IPS-20b (cell line): Measurements from ENCODE around the gene CFAP65.

Experiments
- H3K27ac ChIP-seq: one replicate; pipeline ENCODE4 v1.5.1; 2013; ENCODE audit warnings: low read length
- H3K27me3 ChIP-seq: 2 replicates; pipeline ENCODE4 v1.6.1; 2013; ENCODE audit warnings: mild to moderate bottlenecking, low read length, inconsistent platforms; ENCODE audit not compliant: insufficient read depth
- H3K36me3 ChIP-seq: 2 replicates; pipeline ENCODE4 v1.6.1; 2013; ENCODE audit warnings: low read depth, mild to moderate bottlenecking, inconsistent platforms, low read length, moderate library complexity; ENCODE audit not compliant: insufficient read depth
- H3K4me1 ChIP-seq: 2 replicates; pipeline ENCODE4 v1.6.1; 2013; ENCODE audit warnings: mild to moderate bottlenecking, control low read depth, inconsistent platforms, low read length, moderate library complexity; ENCODE audit not compliant: insufficient read depth
- H3K4me3 ChIP-seq: 2 replicates; pipeline ENCODE4 v1.5.1; 2013; ENCODE audit warnings: mild to moderate bottlenecking, low read length, inconsistent platforms
- H3K9ac ChIP-seq: 2 replicates; pipeline ENCODE4 v1.6.1; 2013; ENCODE audit warnings: low read depth, mild to moderate bottlenecking, inconsistent platforms, low read length, moderate library complexity
- H3K9me3 ChIP-seq: 2 replicates; pipeline ENCODE4 v1.6.1; 2013; ENCODE audit warnings: mild to moderate bottlenecking, low read depth, low read length, inconsistent platforms; ENCODE audit not compliant: insufficient read depth

The CFAP65 gene

DNA sequence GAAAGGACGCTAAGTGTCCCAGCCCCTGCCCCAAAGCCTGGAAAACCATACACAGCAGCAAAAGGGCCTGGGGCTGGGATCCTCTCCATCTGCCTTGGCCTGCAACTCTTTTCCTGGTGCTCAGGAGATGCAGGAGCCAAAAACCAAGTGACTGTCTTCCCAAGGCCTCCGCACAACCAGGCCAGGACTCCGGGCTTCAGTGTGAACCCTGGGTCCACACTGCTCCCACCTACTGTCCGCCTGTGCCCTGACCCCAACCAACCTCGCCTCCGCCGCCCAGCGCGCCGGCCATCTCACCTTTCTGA, 57.4 kb downstream of the CFAP65 start:
- Histone ChIP-seq H3K4me1 (peaks cover 3% of the 10 kb centered on the region; the same call in 1 of the 2 replicates), H3K9ac (no peak overlapping the region), H3K36me3 (no peaks in the 10 kb centered on the region), H3K9me3 (peaks cover 9% of the 10 kb centered on the region; the same call in 1 of the 2 replicates), H3K27me3 (peaks cover 99% of the 10 kb centered on the region), H3K27ac (no peak overlapping the region), H3K4me3 (no peak overlapping the region)

DNA sequence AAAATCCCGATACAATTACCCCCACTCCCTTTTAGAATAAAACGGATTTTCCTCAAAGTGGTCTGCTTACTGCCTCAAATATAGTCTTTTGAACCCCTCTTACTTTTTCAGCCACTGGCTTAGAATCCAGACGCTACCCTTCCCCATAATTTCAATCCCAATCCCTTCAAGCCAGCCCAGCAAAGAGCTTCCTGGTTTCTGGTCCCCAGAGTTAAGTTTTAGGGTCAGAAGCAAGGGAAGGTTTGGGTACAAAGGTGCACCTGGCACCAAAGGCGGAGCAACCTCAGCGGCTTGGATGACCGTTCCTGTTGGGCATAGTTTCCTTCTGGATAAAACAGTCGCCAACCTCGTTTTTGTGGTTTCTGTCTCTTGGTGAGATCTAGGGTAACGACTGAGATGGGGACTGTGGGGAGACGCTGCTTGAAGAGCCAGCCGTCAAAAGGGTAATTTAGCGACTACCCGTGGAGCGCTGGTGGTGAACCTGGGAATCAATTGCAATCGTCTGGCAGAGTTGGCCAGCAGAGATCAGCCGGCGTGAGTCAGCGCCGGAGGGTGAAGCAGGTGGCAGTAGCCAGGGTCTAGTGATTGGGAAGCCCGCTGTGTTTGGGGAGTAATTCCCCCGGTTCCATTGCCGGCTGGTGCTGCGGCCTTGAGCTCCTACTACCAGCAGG, 57.9 kb downstream of the CFAP65 start:
- Histone ChIP-seq H3K27me3 (peaks cover 99% of the 10 kb centered on the region), H3K4me3 (no peak overlapping the region), H3K4me1 (peaks cover 3% of the 10 kb centered on the region; the same call in 1 of the 2 replicates), H3K27ac (no peak overlapping the region), H3K9ac (no peak overlapping the region), H3K36me3 (no peaks in the 10 kb centered on the region), H3K9me3 (peaks cover 9% of the 10 kb centered on the region; the same call in 1 of the 2 replicates)

DNA sequence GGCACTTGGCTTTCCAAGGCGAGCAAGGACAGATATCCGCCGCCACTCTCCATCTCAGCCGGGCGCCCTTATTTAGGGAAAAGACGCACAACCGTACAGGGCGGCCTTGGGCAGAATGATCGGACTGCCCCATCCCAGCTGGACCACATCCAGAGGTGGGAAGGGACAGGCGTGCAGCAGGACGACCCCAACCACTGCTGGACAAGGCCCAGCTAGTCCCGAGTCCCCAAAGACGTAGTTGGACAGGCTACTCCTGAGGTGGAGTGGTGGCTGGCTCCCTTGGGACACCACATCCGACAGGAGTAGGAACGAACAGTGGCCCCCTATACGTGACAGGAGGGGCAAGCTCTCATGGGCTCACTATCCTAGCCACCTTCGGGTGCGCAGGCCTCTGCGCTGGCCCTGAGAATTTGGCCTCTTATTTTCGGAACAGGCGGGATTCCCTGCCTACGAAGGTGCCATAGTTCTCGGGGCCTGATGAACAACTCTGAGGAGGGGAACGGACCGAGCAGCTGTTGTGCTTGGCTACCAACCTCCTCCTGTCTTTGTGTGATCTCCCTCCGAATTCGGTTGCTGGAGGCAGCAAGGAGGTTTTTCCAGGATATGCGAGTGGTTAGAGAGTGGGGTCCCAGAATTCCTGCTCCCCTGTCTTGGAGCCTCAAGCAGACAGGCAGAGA, 58.6 kb downstream of the CFAP65 start:
- Histone ChIP-seq H3K27me3 (peaks cover 99% of the 10 kb centered on the region), H3K4me1 (peaks cover 3% of the 10 kb centered on the region; the same call in 1 of the 2 replicates), H3K4me3 (no peak overlapping the region)

DNA sequence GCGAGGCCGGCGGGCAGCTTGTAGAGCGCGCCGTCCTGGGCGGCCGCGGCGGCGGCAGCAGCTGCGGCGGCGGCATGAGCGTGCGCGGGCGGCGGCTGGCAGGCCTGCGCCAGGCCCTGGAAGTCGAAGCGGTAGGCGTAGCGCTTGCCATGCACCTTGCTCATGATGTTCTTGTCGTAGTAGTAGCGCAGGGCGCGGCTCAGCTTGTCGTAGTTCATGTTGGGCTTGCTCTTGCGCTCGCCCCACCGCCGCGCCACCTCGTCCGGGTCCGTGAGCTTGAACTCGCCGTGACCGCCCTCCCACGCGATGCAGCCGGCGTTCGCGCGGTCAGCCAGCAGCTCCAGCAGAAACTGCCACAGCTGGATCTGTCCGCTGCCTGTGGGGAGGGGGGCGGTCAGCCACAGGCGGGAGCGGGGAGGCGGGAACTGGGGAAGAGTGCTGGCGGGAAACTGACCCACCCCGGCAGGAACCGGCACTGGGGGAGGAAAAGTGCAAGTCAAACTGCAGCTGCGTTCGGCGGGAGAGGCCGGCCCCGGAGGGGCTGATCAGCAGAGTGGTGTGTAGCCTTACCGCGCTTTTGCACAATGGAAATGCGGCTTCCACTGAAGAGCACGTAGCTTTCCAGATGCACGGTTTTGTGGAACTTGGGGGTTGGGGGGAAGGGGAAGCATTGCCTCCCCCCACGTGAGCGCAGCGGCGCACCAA, 59.3 kb downstream of the CFAP65 start:
- Histone ChIP-seq H3K9me3 (peaks cover 9% of the 10 kb centered on the region; the same call in 1 of the 2 replicates), H3K9ac (no peak overlapping the region), H3K27ac (no peak overlapping the region), H3K27me3 (peaks cover 99% of the 10 kb centered on the region), H3K4me1 (peaks cover 3% of the 10 kb centered on the region; the same call in 1 of the 2 replicates), H3K36me3 (no peaks in the 10 kb centered on the region), H3K4me3 (no peak overlapping the region)

More for the DNA sequence above, 58.6 kb downstream of the CFAP65 start:
- Histone ChIP-seq H3K9me3 (peaks cover 9% of the 10 kb centered on the region; the same call in 1 of the 2 replicates), H3K9ac (no peak overlapping the region), H3K36me3 (no peaks in the 10 kb centered on the region), H3K27ac (no peak overlapping the region)

DNA sequence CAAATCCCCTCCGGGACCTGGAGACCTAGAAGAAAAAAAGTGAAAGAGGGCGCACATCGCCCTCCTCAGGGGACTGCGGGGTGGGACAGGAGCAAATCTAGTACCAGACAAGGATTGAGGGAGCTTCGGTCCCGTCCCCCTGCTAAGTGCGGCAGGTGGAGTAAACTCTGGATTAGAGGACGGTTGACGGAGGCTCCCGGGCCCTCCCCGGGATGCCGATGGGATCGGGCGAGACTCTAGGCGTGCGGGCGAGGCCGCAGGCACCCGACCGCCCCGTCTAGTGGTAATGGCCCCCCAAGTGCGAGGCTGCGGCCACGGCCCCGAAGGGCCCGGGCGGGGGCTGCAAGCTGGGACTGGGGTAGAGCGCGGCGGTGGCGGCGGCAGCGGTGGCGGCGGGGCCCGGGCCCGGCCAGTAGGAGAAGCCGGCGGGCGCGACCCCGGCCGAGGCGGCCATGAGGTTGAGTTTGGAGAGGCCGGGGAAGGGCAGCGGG, 59.9 kb downstream of the CFAP65 start:
- Histone ChIP-seq H3K4me3 (no peak overlapping the region), H3K27me3 (peaks cover 99% of the 10 kb centered on the region), H3K9ac (no peak overlapping the region), H3K4me1 (peaks cover 3% of the 10 kb centered on the region; the same call in 1 of the 2 replicates), H3K27ac (no peak overlapping the region), H3K36me3 (no peaks in the 10 kb centered on the region), H3K9me3 (peaks cover 9% of the 10 kb centered on the region; the same call in 1 of the 2 replicates)

DNA sequence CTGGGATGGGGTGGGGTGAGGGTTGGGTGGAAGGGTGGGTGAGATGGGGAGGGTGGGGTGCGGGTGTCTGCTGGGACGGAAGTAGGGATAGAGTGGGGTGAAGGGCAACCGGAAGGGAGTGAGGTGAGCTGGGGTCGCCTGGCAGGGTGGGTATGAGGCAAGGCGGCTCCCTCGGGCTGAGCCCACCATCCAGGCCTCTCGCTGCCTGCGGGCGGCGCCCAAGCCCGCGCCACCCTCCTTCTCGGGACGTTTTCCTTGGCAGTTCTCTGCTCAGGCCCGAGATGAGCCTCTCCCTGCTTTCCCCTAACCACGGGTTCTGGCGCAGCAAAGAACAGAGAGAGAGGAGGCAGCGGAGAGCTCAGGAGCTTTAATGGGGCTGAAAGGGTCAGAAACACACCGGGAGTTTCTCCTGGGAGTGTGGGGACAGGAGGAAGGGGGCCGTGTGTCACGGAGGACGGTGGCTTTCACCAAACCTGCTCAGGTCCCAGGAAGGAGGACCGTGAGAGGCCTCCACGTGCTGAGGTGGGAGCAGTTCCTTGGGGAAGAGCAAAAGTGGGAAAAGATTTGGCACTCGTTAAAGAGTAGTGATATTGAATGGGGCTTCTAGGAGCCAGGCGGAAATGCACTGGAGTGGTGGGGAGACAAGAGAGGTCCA, 60.5 kb downstream of the CFAP65 start:
- Histone ChIP-seq H3K27ac (no peak overlapping the region), H3K9me3 (peaks cover 9% of the 10 kb centered on the region; the same call in 1 of the 2 replicates), H3K9ac (no peak overlapping the region), H3K4me3 (no peak overlapping the region; the same call in 1 of the 2 replicates), H3K4me1 (peaks cover 3% of the 10 kb centered on the region; the same call in 1 of the 2 replicates), H3K27me3 (peaks cover 99% of the 10 kb centered on the region), H3K36me3 (no peaks in the 10 kb centered on the region)

DNA sequence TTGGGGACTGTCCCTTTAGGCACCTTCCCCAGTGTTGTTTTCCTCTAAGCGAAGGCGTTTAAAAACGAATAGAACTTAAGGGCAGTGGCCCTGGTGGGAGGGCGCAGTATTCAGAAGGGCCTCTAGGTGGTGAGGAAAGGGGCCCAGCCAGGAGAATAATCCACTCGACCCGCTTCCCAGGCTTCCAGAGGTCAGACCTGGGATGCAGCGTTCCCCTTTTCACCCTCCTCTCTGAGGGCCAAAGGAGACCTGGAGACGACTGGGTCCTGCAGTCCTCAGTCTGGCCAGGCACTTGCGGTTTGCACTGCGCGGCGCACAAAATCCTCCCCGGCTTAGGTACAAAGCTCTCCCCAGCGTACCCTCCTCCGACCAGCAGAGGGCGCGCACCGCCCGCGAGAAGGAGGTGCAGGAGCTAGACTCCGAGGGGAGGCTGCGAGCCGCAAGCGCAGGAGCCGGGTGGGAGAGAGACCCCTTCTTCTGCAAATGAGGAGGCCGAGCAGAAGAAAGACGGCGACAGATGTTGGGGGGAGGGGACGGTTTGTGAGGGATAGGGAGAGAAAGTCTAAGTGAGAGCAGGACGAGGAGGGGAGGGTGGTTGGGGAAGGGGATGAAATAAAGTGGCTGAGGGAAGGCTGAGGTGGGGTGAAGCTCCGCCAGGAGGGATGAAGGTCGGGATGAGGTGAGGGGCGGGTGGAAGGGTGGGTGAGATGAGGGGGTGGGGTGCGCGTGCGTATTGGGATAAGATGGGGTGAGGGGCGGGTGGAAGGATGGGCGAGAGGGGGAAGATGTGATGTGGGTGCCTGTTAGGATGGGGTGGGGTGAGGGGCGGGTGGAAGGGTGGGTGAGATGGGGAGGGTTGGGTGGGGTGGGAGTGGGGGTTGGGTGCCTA, 61.2 kb downstream of the CFAP65 start:
- Histone ChIP-seq H3K4me1 (peaks cover 3% of the 10 kb centered on the region; the same call in 1 of the 2 replicates), H3K4me3 (peak overlapping the region; percentile 43; the same call in 1 of the 2 replicates), H3K36me3 (no peaks in the 10 kb centered on the region), H3K27me3 (peaks cover 99% of the 10 kb centered on the region), H3K9ac (no peak overlapping the region), H3K27ac (no peak overlapping the region), H3K9me3 (peaks cover 9% of the 10 kb centered on the region; the same call in 1 of the 2 replicates)

DNA sequence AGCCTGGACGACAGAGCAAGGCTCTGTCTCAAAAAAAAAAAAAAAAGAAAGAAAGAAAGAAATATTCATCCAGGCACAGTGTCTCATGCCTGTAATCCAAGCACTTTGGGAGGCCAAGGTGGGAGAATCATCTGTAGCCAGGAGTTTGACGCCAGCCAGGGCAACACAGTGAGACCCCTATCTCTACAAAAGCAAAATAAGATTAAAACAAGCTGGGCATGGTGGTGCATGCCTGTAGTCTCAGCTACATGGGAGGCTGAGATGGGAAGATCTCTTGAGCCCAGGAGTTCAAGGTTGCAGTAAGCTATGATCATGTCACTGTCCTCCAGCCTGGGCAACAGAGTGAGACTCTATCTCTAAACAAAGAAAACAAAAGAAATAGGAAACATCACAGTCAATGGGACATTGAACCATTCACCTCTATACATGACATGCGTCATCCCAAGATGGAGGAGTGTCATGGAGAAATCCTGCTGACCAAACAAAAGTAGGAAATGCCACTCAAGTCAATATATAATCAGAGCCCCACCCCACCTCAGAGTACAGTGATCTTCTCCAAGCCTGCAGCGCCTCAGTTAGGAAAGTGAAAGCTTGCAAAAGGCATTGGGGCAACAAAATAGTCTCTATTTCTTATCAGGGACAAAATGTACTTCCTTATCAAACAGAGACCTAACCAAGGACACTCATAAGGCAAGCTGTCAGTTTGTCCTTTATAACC, 66.1 kb downstream of the CFAP65 start:
- H3K36me3 ChIP-seq: no peaks in the 10 kb centered on the region
- no peaks in the 10 kb centered on the region for H3K9me3 ChIP-seq
- H3K4me3 ChIP-seq: no peak overlapping the region
- H3K27ac ChIP-seq: no peak overlapping the region
- H3K9ac ChIP-seq: no peak overlapping the region
- H3K4me1 ChIP-seq: peaks cover 3% of the 10 kb centered on the region; the same call in 1 of the 2 replicates
- H3K27me3 ChIP-seq: peaks cover 90% of the 10 kb centered on the region

DNA sequence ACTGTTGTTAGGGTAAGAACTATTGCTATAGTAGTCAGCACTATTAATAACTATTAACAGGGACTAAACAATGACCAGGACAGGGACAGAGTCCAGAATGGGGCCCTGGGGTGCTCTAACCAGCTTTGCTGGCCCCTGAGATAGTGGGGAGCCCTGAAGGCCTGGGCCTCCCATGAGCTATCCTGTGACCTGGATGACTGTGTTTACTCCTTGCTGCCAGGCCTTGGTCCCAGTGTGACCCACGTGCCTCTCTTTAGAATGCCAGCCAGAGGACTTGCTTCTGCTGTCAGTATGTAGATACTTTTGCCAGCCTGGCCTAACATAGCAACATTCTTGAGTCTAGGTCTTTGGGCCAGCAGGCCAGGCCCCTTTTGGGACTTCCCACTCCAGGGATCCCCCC, 70.4 kb downstream of the CFAP65 start:
- no peak overlapping the region for H3K27ac ChIP-seq
- no peaks in the 10 kb centered on the region for H3K9me3 ChIP-seq
- H3K9ac ChIP-seq: no peak overlapping the region
- no peaks in the 10 kb centered on the region for H3K36me3 ChIP-seq
- no peak overlapping the region for H3K4me3 ChIP-seq
- H3K27me3 ChIP-seq: peaks cover 77% of the 10 kb centered on the region
- H3K4me1 ChIP-seq: no peaks in the 10 kb centered on the region

DNA sequence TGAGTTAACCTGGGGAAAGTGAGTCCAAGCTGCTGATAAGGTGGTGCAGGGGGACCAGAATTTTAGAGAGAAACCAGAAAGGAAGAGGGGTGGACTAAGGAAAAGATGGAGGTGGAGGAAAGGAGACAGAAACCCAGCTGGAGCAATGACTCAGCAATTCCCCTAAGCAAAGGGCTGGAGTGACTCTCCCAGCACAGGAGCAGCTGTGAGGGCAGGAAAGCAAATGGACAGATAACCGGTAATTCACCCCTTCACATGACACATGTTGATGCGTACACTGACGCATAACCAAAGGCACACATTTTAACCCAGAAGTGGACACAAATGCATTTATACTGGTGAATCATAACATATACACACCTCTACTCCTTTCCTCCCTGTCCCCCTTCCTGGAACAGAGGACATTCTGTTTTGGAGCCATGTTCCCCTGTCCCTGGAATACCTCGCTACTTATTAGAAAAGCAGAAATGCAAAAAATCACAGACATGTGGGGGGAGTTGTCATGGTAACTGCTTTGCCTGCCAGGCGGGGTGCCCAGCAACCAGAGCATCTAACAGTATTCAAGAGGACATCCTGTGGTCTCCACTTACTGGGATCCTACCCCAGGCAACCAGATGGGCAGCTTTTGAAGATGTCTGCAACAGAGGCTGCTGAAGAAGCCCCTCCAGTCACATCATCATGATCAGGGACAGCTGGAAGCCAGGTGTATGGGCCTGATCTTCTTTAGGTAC, 77.1 kb downstream of the CFAP65 start:
- Histone ChIP-seq H3K27ac (no peak overlapping the region), H3K4me1 (peaks cover 15% of the 10 kb centered on the region), H3K9ac (no peak overlapping the region)

More for the DNA sequence above, 77.1 kb downstream of the CFAP65 start:
- H3K9me3 ChIP-seq: no peaks in the 10 kb centered on the region
- H3K36me3 ChIP-seq: no peaks in the 10 kb centered on the region
- H3K4me3 ChIP-seq: no peak overlapping the region
- H3K27me3 ChIP-seq: peaks cover 66% of the 10 kb centered on the region
